Parathyroid adenoma (tissue), 2 donors: Measurements from ENCODE around the gene CHP2.

Experiments
- H2AFZ ChIP-seq: fragments of 300-600 bp; sonication (generic); one replicate; pipeline ENCODE4 v1.7.0; 2017; ENCODE audit warnings: antibody characterized with exemption, mild to moderate bottlenecking
- H3K27ac ChIP-seq: fragments of 300-600 bp; sonication (generic); one replicate; pipeline ENCODE4 v1.7.0; 2017
- H3K27me3 ChIP-seq: fragments of 300-600 bp; sonication (generic); one replicate; pipeline ENCODE4 v1.7.0; 2017; ENCODE audit warnings: low read length; ENCODE audit not compliant: control insufficient read depth, insufficient read depth
- H3K36me3 ChIP-seq: fragments of 300-600 bp; sonication (generic); one replicate; pipeline ENCODE4 v1.7.0; 2017; ENCODE audit warnings: low read length; ENCODE audit not compliant: control insufficient read depth, insufficient read depth
- H3K4me1 ChIP-seq: fragments of 300-600 bp; sonication (generic); one replicate; pipeline ENCODE4 v1.7.0; 2017; ENCODE audit warnings: control low read depth
- H3K4me2 ChIP-seq: fragments of 300-600 bp; sonication (generic); one replicate; pipeline ENCODE4 v1.7.0; 2017; ENCODE audit warnings: low read length
- H3K4me3 ChIP-seq: fragments of 300-600 bp; sonication (generic); one replicate; pipeline ENCODE4 v1.7.0; 2017; ENCODE audit warnings: low read depth, low read length
- H3K79me2 ChIP-seq: fragments of 300-600 bp; sonication (generic); one replicate; pipeline ENCODE4 v1.7.0; 2017; ENCODE audit warnings: control low read depth
- H3K9ac ChIP-seq: fragments of 300-600 bp; sonication (generic); one replicate; pipeline ENCODE4 v1.7.0; 2017; ENCODE audit warnings: mild to moderate bottlenecking
- H3K9me3 ChIP-seq: fragments of 300-600 bp; sonication (generic); one replicate; pipeline ENCODE4 v1.7.0; 2017; ENCODE audit warnings: low read length; ENCODE audit not compliant: control insufficient read depth
- CTCF ChIP-seq: fragments of 300-600 bp; sonication (generic); IDR thresholded peaks from one replicate; pipeline ENCODE4 v1.7.0; 2017; ENCODE audit warnings: antibody characterized with exemption, mild to moderate bottlenecking
- donor health status: primary hyperparathyroidism.

Gene CHP2

GRCh38 chr16:23754594-23755483, at the start of gene CHP2:
Gene CHP2 (plus strand): TSS chr16:23755026. CDS start chr16:23755050, 24 bp downstream.
- H3K27ac ChIP-seq, result no peak within 1 kb of the TSS
- no peak within 1 kb of the TSS for H3K9ac ChIP-seq
- H3K4me3 ChIP-seq, result peak within 1 kb of the TSS; percentile 31
- peak within 1 kb of the TSS; percentile 54 for H2AFZ ChIP-seq
- no peaks in the 10 kb centered on the region for H3K79me2 ChIP-seq
- H3K4me2 ChIP-seq, result peak within 1 kb of the TSS; percentile 69
- H3K36me3 ChIP-seq, result no peaks in the 10 kb centered on the region
- H3K9me3 ChIP-seq, result no peaks in the 10 kb centered on the region
- H3K4me1 ChIP-seq, result no peaks in the 10 kb centered on the region
- TF ChIP-seq CTCF, result no peak
- peaks cover 4% of the 10 kb centered on the region for H3K27me3 ChIP-seq

- no peak overlapping the region for H3K4me2 ChIP-seq
- H3K36me3 ChIP-seq, result no peaks in the 10 kb centered on the region
- H3K79me2 ChIP-seq, result no peaks in the 10 kb centered on the region
- H3K9me3 ChIP-seq, result no peaks in the 10 kb centered on the region
- H3K4me1 ChIP-seq, result no peaks in the 10 kb centered on the region
- no peak for TF ChIP-seq CTCF
- no peak overlapping the region for H3K27ac ChIP-seq
- no peak overlapping the region for H3K4me3 ChIP-seq
- H2AFZ ChIP-seq, result no peak overlapping the region
- no peaks in the 10 kb centered on the region for H3K27me3 ChIP-seq
- no peak overlapping the region for H3K9ac ChIP-seq
Measured at GRCh38 chr16:23705517-23705902, 49.3 kb upstream of the CHP2 start.

- H3K4me1 ChIP-seq, result no peaks in the 10 kb centered on the region
Measured at GRCh38 chr16:23706439-23706838, 48.4 kb upstream of the CHP2 start.

GRCh38 chr16:23709536-23709935, 45.3 kb upstream of the CHP2 start:
- H3K9me3 ChIP-seq, result no peaks in the 10 kb centered on the region
- no peak overlapping the region for H3K9ac ChIP-seq
- H3K79me2 ChIP-seq, result no peaks in the 10 kb centered on the region
- no peaks in the 10 kb centered on the region for H3K36me3 ChIP-seq
- no peaks in the 10 kb centered on the region for H3K27me3 ChIP-seq
- H3K27ac ChIP-seq, result no peak overlapping the region
- H3K4me2 ChIP-seq, result no peak overlapping the region
- TF ChIP-seq CTCF, result no peak
- no peak overlapping the region for H2AFZ ChIP-seq
- H3K4me3 ChIP-seq, result no peak overlapping the region
- no peaks in the 10 kb centered on the region for H3K4me1 ChIP-seq

More at GRCh38 chr16:23706439-23706838, 48.4 kb upstream of the CHP2 start:
- TF ChIP-seq CTCF, result no peak
- H3K27ac ChIP-seq, result no peak overlapping the region
- H3K9me3 ChIP-seq, result no peaks in the 10 kb centered on the region
- no peak overlapping the region for H3K4me3 ChIP-seq
- H2AFZ ChIP-seq, result no peak overlapping the region
- H3K36me3 ChIP-seq, result no peaks in the 10 kb centered on the region
- H3K9ac ChIP-seq, result no peak overlapping the region
- no peak overlapping the region for H3K4me2 ChIP-seq
- no peaks in the 10 kb centered on the region for H3K79me2 ChIP-seq
- no peaks in the 10 kb centered on the region for H3K27me3 ChIP-seq

- TF ChIP-seq CTCF, result no peak
- Histone ChIP-seq H3K27ac (no peak overlapping the region), H3K36me3 (no peaks in the 10 kb centered on the region), H3K4me3 (no peak overlapping the region), H3K27me3 (no peaks in the 10 kb centered on the region), H3K9ac (no peak overlapping the region), H3K79me2 (no peaks in the 10 kb centered on the region), H3K9me3 (no peaks in the 10 kb centered on the region), H3K4me2 (no peak overlapping the region), H3K4me1 (no peaks in the 10 kb centered on the region), H2AFZ (no peak overlapping the region)
Measured at GRCh38 chr16:23710008-23710407, 44.8 kb upstream of the CHP2 start.
